GM13976 (cell line): Measurements from ENCODE around the gene GNA12.
"Not testable (repeated sequence)": the region's sequence is repeated elsewhere in the genome, so short reads cannot be mapped to it uniquely, and the experiment has no call there.

ENCODE experiments used
- DNase-seq: peaks from one replicate; pipeline ENCODE4 v3.0.0; 2012; ENCODE audit warnings: low spot score
- CTCF ChIP-seq: IDR thresholded peaks from 2 replicates; pipeline ENCODE4 v1.5.1; 2012; ENCODE audit warnings: borderline replicate concordance, mild to moderate bottlenecking; ENCODE audit not compliant: insufficient read depth; ENCODE audit errors: extremely low read depth, missing control alignments, control extremely low read depth
- in situ Hi-C: fragments of 300-500 bp; cut with MboI; formaldehyde crosslinking; loops from one replicate; pipeline ENCODE4 v1.12.0; 2022; ENCODE audit warnings: low sequenced_read_pairs, mixed read lengths, inconsistent platforms; ENCODE audit not compliant: unreplicated experiment

GNA12 gene

GRCh38 chr7:2861509-2861908 lies 17.4 kb upstream of the GNA12 start:
- in situ Hi-C loops: no loop called here
- no peak for DNase-seq
- TF ChIP-seq CTCF: no peak

- DNase-seq: no peak
- in situ Hi-C loops: no loop called here
- no peak for TF ChIP-seq CTCF
These were observed 16.6 kb upstream of the GNA12 start for GRCh38 chr7:2860627-2861133.

GRCh38 chr7:2859952-2860351 lies 15.8 kb upstream of the GNA12 start:
- in situ Hi-C loops: no loop called here
- DNase-seq: no peak
- TF ChIP-seq CTCF: no peak

- in situ Hi-C loops: no loop called here
- no peak for DNase-seq
- no peak for TF ChIP-seq CTCF
These were observed 14.5 kb upstream of the GNA12 start for GRCh38 chr7:2858621-2859020.

GRCh38 chr7:2856388-2857169 lies 12.5 kb upstream of the GNA12 start:
- in situ Hi-C loops: no loop called here
- no peak for DNase-seq
- no peak for TF ChIP-seq CTCF

GRCh38 chr7:2855386-2855785 lies 11.3 kb upstream of the GNA12 start:
- no peak for DNase-seq
- in situ Hi-C loops: no loop called here
- no peak for TF ChIP-seq CTCF

- in situ Hi-C loops, DNase-seq: not testable (repeated sequence)
These were observed 9.4 kb upstream of the GNA12 start for GRCh38 chr7:2853552-2853951.
